ENCODE measurements around the gene KLC3.

- TF ChIP-seq CTCF (IDR thresholded peaks at IDR 0.05) = no peak
- no peak for TF ChIP-seq POLR2A (IDR thresholded peaks at IDR 0.05)
Observed at GRCh38 chr19:45336696-45337251, 3.8 kb upstream of the KLC3 start.

Data from esophagus squamous epithelium (tissue), 4 donors.